ENCODE measurements around the gene YPEL1. TPM values are rescaled to one million over a fixed set of nuclear protein-coding genes. Genes with fewer than 3 reads are reported as not detected.

Gene YPEL1
- total and polyA plus RNA-seq, 10 of the 15 experiments (the other 5 are each of a cell fraction or from before 2014, with no cell fraction given) = 0.13 to 5.0 (median 1.6) TPM

DNA sequence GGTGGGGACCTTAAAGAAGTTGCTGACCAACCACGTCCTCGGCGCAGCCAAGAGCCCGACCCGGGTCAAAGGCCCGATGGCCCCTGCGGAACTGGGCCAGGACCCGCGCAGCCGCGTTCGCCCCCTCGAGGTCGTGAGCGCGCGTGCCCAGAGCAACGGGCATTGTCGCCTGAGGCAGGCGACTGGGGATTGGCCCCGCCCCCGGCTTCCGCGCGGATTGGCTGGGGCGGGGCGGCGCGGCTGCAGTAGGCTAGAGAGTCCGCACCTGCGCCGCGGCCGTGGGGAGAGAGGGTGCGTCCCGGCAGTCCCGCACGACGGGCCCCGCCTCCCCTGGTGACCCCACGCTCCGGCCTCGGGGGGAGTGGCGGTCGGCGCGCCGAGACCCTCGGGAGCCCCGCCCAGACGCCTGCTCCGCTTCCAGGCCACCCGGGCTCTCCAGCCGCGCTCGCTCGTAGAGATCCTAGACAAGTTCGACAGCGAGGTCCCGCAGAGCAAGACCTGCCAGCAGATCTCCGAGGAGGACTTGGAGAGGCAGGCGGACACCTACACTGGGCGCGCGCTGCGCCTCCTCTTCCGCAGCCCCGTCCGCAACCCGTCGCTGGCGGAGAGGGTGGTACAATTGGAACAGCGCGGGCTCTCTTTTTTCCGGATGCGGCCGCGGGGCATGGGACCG lies 78.1 kb downstream of the YPEL1 start (continued):
- TF ChIP-seq, protein P1, sequence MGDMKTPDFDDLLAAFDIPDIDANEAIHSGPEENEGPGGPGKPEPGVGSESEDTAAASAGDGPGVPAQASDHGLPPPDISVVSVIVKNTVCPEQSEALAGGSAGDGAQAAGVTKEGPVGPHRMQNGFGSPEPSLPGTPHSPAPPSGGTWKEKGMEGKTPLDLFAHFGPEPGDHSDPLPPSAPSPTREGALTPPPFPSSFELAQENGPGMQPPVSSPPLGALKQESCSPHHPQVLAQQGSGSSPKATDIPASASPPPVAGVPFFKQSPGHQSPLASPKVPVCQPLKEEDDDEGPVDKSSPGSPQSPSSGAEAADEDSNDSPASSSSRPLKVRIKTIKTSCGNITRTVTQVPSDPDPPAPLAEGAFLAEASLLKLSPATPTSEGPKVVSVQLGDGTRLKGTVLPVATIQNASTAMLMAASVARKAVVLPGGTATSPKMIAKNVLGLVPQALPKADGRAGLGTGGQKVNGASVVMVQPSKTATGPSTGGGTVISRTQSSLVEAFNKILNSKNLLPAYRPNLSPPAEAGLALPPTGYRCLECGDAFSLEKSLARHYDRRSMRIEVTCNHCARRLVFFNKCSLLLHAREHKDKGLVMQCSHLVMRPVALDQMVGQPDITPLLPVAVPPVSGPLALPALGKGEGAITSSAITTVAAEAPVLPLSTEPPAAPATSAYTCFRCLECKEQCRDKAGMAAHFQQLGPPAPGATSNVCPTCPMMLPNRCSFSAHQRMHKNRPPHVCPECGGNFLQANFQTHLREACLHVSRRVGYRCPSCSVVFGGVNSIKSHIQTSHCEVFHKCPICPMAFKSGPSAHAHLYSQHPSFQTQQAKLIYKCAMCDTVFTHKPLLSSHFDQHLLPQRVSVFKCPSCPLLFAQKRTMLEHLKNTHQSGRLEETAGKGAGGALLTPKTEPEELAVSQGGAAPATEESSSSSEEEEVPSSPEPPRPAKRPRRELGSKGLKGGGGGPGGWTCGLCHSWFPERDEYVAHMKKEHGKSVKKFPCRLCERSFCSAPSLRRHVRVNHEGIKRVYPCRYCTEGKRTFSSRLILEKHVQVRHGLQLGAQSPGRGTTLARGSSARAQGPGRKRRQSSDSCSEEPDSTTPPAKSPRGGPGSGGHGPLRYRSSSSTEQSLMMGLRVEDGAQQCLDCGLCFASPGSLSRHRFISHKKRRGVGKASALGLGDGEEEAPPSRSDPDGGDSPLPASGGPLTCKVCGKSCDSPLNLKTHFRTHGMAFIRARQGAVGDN (IDR thresholded peaks at IDR 0.05) = peak; percentile 83
- no peak for TF ChIP-seq SIN3A (IDR thresholded peaks at IDR 0.05; ENCODE audit: low read depth, low read length)
- no peak for TF ChIP-seq MTA2 (IDR thresholded peaks at IDR 0.05; ENCODE audit: low read depth)
- no peak for TF ChIP-seq BRCA1 (IDR thresholded peaks at IDR 0.05; ENCODE audit: low read depth, low read length)
- no peak for TF ChIP-seq RFX5 (IDR thresholded peaks at IDR 0.05; ENCODE audit: low read depth, low read length)
- TF ChIP-seq POLR2AphosphoS5 (IDR thresholded peaks at IDR 0.05; ENCODE audit: low read length) = no peak
- peak; percentile 58; the same call in 1 of the 2 replicates for TF ChIP-seq BACH1 (IDR thresholded peaks at IDR 0.05; ENCODE audit: borderline replicate concordance)
- TF ChIP-seq, protein P2, sequence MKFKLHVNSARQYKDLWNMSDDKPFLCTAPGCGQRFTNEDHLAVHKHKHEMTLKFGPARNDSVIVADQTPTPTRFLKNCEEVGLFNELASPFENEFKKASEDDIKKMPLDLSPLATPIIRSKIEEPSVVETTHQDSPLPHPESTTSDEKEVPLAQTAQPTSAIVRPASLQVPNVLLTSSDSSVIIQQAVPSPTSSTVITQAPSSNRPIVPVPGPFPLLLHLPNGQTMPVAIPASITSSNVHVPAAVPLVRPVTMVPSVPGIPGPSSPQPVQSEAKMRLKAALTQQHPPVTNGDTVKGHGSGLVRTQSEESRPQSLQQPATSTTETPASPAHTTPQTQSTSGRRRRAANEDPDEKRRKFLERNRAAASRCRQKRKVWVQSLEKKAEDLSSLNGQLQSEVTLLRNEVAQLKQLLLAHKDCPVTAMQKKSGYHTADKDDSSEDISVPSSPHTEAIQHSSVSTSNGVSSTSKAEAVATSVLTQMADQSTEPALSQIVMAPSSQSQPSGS (IDR thresholded peaks at IDR 0.05; ENCODE audit: low read length) = no peak
- TF ChIP-seq, protein P3, sequence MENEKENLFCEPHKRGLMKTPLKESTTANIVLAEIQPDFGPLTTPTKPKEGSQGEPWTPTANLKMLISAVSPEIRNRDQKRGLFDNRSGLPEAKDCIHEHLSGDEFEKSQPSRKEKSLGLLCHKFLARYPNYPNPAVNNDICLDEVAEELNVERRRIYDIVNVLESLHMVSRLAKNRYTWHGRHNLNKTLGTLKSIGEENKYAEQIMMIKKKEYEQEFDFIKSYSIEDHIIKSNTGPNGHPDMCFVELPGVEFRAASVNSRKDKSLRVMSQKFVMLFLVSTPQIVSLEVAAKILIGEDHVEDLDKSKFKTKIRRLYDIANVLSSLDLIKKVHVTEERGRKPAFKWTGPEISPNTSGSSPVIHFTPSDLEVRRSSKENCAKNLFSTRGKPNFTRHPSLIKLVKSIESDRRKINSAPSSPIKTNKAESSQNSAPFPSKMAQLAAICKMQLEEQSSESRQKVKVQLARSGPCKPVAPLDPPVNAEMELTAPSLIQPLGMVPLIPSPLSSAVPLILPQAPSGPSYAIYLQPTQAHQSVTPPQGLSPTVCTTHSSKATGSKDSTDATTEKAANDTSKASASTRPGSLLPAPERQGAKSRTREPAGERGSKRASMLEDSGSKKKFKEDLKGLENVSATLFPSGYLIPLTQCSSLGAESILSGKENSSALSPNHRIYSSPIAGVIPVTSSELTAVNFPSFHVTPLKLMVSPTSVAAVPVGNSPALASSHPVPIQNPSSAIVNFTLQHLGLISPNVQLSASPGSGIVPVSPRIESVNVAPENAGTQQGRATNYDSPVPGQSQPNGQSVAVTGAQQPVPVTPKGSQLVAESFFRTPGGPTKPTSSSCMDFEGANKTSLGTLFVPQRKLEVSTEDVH (IDR thresholded peaks at IDR 0.05; ENCODE audit: low read depth, partially characterized antibody) = no peak
- TF ChIP-seq JUND (IDR thresholded peaks at IDR 0.05; ENCODE audit: low read depth, low read length) = no peak
- TF ChIP-seq KDM1A (IDR thresholded peaks at IDR 0.05; ENCODE audit: borderline replicate concordance) = no peak
- TF ChIP-seq RUNX3 (IDR thresholded peaks at IDR 0.05; ENCODE audit: low read length) = no peak
- TF ChIP-seq LARP7 (IDR thresholded peaks at IDR 0.05) = peak; percentile 68; the same call in 1 of the 2 replicates
- TF ChIP-seq IKZF1 (conservative IDR thresholded peaks at IDR 0.05) = peak; percentile 95
- TF ChIP-seq, protein P4, sequence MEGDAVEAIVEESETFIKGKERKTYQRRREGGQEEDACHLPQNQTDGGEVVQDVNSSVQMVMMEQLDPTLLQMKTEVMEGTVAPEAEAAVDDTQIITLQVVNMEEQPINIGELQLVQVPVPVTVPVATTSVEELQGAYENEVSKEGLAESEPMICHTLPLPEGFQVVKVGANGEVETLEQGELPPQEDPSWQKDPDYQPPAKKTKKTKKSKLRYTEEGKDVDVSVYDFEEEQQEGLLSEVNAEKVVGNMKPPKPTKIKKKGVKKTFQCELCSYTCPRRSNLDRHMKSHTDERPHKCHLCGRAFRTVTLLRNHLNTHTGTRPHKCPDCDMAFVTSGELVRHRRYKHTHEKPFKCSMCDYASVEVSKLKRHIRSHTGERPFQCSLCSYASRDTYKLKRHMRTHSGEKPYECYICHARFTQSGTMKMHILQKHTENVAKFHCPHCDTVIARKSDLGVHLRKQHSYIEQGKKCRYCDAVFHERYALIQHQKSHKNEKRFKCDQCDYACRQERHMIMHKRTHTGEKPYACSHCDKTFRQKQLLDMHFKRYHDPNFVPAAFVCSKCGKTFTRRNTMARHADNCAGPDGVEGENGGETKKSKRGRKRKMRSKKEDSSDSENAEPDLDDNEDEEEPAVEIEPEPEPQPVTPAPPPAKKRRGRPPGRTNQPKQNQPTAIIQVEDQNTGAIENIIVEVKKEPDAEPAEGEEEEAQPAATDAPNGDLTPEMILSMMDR (IDR thresholded peaks at IDR 0.05 in 2 of 3, conservative IDR thresholded peaks at IDR 0.05 in 1 of 3; ENCODE audit: control insufficient read depth in 2 of 3, extremely low read depth in 1 of 3, insufficient read depth in 1 of 3, low read depth in 3 of 3, low read length in 3 of 3) = peak in 2 of 3 experiments; percentile 21 to 44; a peak in 3 of 6 replicates

Measured in GM12878 (cell line).